Dermis blood vessel endothelial cell (primary cell): Measurements from ENCODE around the gene CCR5. TPM values are rescaled to one million over a fixed set of nuclear protein-coding genes. Genes with fewer than 3 reads are reported as not detected.
"Not testable (repeated sequence)": the region's sequence is repeated elsewhere in the genome, so short reads cannot be mapped to it uniquely, and the experiment has no call there.

ENCODE experiments used
- DNase-seq: peaks from one replicate; pipeline ENCODE4 v3.0.0; 2010
- total RNA-seq: library from RNA; depleted of rRNA; stranded (reverse); fragments of >200 nt; gene quantifications from 2 replicates; pipeline ENCODE4 v1.2.3, GENCODE V29; 2014

The CCR5 gene
- total RNA-seq, 1 donor from 2014 or later = not detected

DNA sequence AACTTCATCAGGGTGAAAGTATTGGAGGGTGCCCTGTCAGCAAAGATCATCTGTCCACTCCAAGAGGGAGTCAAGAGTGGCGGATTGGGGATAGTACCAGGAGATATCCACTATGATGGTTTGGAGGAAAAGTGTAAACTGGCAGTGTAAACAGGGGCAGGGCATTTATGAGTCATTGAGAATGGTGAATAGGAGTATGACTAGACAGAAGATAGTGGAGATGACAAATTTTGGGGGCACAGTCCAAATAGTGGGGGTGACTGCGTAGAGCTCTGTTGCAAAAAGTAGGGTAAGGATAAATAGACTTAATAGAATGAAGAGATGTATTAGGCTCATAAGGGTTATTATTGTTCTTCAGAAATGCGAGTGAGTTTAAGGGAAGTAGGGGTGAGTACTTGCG lies 18.1 kb downstream of the CCR5 start:
- DNase-seq = not testable (repeated sequence)

DNA sequence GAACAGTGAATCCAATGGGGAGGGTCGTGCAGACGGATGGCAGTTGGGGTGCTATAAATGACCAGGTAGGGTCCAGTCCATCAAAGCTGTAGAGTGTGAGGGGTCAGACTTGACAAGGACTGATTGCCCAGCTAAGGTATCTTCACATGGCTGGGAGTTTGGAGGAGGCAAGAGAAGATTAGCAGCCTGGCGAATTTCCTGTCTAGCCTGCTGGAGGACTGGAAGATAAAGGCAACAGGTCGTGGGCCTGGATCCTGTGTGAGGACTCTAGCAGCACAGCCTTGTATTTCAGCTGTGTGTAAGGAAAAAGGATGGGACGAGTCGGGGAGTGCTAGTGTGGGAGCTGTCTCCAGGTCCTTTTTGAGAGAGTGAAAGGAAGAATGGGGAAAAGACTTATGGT lies 18.6 kb downstream of the CCR5 start:
- DNase-seq = no peak

DNA sequence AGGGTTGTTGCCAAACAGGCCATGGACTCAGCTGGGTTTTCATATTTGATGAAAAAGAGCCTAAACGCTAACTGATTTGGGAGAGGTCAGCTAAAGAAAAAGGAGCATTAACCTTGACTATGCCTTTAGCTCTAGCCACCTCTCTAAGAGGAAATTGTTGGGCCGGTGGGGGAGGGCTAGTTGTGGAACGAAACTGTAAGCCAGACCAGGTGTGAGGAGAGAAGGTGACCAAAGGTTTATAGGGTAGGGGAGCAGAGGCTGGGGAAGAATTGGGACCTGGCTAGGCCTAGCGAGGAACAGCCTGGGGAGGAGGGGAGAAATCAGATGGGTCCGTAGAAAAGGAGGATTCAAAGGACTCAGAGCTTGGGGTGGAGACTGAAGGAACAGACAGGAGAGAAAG lies 20.8 kb downstream of the CCR5 start:
- DNase-seq = not testable (repeated sequence)

DNA sequence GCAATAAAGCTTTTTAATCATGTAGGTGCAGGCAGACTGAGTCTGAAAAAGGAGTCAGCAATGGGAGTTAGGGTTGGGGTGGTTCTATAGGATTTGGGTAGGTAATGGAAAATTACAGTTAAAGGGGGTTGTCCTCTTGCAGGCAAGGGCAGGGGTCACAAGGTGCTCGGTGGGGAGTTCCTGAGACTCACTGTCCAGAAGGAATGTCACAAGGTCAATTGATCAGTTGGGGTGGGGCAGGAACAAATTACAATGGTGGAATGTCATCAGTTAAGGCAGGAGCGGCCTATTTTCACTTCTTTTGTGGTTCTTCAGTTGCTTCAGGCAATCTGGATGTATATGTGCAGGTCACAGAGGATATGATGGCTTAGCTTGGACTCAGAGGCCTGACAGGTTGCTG lies 22.3 kb downstream of the CCR5 start:
- DNase-seq = no peak

DNA sequence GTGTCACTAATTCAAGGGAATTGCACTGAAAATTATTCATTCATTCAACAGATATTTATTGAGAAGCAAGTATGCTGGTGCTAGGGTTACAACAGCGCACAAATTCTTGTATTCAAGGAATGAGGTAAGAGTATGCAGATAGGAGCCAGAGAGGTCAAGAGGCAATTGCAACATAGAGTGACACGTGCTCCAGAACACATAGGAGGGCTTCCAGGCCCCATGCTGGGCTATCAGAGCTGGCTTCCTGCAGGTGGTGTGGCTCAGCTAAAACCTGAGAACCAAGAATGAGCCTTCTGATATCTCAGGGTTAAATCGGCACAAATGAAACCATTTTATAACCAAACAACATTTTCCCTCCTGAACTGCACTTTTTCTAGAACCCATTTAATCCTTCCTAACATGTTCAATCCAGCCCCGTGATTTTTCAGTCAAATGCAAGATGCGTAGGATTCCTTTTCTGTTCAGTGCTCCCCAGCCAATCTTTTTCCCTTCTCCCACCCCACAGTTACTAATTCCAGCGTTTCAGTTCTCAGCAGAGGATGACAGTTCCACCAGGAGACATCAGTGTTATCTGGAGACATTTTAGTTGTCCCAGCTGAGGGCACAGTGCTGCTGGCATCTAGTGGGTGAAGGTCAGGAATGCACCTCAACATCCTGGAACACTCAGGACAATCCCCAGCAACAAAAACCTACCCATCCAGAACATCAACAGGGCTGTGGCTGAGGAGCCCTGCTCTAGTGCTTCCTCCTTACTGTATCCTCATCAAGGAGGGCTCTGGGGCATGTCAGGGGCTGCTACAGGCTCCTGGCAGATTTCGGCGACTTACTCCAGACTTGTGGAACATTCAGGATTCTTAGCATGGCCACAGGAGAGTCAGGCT lies 23.0 kb downstream of the CCR5 start:
- no peak for DNase-seq

DNA sequence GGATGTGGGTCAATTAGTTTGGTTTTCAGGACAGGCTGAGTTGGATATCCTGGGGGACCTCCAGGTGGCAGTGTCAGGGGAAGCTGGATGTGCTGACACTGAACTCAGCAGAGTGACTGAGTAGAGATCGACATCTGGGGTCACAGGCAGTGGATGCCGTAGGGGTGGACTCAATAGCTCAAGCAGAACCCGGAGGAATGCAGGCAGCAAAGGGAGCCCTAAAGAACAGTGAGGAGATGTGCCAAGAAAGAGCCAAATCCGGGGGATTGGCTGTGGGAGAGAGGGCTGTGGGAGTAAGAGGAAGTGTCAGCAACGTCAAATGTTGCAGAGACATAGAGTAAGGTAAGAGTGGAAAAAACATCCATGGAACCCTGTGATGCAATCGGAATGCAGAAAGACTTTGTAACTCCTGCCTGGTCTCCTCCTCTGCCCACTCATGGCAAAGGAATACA lies 24.5 kb downstream of the CCR5 start:
- DNase-seq = no peak

DNA sequence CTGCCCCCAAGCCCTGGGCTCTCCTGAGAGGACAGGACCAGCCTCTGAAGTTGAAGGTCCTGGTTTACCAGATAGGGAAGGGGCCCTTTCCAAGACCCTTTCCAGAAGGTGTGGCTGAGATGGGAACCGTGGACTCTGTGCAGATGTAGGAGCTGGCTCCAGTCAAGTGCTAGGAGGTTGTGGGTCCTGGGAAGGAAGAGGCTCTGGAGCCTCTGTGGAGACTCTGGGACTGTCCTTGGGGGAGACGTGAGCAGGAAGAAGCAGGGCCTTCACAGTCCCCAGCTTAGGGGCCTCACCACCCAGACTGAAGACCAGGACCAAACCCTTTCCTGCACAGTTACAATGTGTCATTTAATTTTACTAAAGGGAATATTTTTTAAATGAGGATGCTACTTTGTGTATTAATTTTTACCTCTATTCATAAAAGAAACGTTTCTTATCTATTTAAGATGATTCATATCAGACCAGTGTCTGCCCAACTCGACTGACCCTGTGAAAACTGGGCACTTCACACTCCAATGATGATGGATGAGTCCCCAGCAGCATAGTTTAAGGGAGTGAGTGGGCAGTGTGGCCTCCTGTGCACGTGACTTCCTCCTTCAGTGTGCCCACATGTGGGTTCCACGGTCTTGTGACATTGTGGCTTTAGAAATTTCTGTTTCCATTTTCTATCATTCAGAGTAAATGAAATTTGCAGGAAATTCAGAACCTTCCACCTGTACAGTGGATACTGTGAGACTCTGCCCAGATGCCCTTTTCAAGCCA lies 25.2 kb downstream of the CCR5 start:
- DNase-seq = no peak

DNA sequence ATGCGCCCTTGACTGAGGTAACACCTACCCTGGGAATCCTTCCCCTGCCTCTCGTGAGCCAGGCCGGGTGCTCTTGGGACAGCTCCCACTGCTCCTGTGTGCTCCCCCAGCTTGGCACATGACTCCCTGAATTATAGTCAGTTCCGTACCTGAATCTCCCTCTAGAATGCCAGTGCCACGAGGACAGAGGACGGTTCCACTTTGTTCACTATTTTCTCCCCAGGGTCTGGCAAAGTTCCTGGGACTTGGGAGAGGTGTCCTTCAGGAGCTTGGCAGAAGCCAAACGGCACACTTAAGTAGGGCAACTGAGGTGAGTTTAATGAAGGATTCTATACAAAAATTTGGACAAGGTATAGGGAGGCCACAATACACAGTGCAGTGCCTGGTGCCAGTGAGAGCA lies 26.4 kb downstream of the CCR5 start:
- DNase-seq = no peak

DNA sequence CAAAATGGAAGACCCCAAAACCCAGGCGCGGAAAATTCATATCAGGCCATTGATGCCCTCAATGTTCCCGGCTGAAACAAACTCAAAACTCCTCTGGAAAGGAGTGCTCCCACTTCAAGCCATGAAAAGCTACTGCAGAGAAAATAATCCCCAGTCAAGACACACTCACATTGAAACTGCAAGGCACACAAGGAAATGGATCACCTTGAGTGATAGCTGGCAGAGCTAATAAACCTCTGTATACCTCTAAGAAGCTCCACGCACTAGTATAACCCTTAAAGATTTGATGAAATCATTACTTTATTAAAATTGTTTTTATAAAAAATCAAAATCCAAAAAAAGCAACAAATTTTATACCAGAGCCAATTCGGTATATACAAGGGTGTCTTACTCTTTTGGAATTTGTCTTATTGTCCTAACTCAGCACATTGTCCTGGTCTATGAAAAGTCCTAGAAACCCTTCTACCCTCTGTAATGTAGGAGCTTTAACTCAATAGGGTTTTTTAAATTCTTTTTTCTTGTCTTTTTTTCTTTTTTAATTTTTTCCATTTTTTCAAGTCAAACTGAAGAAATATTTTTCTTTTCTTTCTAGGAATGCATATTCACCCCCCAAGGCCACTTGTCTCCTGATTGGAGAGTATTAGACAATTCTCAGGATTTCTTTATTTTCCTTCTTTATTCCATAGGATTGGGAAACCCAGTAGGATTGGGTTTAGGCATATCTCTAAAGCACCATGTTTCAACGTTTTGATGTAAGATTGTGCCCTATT lies 27.6 kb downstream of the CCR5 start:
- DNase-seq = no peak

DNA sequence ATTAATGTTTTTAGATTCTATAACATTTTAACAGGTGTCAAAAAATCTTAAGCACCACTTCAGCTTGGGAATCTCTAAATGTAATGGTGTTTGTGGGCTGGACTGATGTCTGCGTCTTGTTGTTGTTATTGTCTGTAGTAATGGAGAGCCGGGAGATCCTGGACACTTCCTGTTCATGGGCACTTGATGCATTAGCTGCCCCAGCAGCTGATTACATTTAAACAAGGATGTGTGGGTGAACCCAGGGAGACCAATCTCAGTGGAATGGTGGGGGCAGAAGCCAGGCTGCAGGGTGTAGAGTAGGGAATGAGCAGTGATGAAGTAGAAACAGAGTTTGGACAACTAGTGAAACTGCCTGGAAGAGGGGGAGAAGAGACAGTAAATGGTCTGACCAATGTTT lies 28.4 kb downstream of the CCR5 start:
- no peak for DNase-seq

DNA sequence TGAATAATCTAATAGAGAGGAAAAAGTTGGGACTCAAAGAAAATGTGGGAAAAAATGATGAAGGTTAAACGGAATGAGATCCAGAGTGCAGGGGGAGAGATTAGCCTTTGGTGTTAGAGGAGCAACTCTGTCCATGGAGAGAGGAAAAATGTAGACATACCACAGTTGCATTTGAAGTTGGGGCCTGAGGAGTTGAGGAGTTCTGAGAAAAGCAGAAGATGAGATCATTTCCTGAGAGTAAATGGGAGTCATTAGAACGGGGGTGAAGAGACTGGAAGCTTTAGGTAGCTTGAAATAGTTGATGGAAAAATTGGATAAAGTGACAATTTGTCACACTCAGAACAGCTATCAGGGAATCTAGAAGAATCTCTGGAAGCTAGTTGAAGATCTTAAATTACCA lies 28.8 kb downstream of the CCR5 start:
- peak; percentile 34 for DNase-seq

DNA sequence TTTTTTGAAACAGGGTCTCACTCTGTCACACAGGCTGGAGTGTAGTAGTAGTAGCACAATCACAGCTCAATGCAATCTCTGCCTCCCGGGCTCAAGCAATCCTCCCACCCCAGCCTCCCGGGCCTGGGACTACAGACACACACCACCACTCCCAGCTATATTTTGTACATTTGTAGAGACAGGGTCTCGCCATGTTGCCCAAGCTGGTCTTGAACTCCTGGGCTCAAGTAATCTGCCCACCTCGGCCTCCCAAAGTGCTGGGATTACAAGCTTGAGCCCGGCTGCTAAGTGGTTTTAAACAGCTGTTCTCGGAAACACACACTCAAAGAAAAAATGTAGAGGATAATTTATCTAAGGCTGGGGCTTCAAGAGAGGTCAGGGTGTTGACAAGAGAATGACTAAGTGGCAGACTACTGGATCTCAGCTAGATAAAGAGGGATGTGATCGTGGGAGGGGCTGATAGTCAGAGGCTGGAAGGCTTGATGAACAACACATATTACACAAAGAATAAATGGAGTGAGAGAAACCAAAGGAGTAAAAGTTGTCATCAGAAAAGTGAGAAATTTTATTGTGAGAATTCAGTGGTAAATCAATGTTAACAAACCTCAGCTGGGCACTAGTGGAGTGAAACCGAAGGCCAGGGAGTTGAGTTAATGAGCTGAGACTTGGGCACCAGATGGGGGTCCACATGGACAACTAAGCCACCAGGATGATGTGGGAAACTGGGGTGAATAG lies 29.4 kb downstream of the CCR5 start:
- no peak for DNase-seq

DNA sequence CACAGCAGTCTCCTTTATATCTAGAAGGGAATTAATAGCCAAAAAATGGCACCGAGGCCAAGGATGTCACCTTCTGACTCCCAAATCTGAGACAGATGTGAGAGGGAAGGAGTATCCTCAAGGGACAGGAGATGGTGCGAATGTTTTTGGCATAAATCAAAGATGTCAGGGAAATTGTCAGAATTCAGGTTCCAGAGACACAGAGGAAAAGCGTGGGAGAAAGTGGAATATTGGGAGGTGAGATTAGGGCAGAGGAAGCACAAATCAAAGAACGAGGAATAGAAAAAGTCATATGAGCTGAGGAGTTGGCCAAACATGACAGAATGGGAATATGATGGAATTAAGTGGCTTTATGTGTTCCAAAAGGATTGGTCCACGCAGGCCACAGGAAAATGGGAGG lies 30.1 kb downstream of the CCR5 start:
- no peak for DNase-seq

DNA sequence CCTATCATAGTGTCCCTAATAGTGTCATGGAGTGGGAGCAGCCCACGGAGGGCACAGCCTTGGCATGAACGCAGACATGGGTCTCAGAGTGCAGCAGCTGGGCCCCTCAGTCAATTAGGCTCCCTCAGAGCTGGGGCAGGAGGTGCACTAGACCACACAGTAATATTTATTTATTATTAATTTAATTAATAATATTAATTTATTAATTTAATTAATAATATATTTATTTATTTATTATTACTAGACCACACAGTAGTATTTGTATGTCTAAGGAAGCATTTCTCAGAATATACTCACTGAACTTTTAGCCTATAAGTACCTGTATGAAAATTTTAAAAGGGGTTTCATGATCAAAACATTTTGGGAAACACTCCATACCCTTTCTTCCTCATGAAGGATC lies 30.8 kb downstream of the CCR5 start:
- no peak for DNase-seq

DNA sequence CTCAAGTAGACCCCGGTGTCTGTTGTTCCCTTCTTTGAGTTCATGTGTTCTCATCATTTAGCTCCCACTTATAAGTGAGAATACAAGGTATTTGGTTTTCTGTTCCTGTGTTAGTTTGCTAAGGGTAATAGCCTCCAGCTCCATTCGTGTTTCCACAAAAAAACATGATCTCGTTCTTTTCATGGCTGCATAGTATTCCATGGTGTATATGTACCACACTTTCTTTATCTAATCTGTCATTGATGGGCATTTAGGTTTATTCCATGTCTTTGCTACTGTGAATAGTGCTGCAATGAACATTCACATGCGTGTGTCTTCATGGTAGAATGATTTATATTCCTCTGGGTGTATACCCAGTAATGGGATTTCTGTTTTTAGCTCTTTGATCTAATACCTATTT lies 32.2 kb downstream of the CCR5 start:
- not testable (repeated sequence) for DNase-seq

DNA sequence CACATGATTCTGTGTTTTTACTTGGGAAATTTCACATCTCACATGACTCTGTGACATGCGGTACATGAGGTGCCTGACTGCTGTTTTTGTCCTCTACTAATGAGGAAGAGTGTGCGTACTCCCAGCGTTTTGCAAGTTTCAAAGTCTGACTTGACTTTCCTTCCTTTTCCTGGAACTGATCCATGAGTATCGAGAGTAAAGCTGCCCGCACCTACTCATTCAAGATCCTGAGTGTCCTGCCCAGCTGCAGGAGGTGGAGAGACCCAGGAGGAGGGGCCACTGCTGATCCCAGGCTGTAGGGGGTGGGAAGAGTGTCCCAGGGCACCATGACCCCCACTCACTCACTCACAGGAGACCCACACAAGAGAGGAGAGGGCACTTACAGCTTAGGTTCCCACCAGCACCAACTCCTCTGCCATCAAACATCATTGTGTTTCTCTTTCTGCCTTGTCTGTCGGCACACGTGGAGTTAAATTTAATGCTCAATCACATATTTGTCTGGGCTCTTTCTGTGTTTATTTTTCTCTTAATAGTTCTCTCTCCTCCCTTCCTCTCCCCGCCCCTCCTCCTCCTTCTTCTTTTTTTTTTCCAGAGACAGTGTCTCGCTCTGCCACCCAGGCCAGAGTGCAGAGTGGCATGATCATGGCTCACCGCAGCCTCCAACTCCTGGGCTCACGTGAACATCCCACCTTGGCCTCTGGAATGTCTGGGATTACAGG lies 34.7 kb downstream of the CCR5 start:
- DNase-seq = peak; percentile 68

DNA sequence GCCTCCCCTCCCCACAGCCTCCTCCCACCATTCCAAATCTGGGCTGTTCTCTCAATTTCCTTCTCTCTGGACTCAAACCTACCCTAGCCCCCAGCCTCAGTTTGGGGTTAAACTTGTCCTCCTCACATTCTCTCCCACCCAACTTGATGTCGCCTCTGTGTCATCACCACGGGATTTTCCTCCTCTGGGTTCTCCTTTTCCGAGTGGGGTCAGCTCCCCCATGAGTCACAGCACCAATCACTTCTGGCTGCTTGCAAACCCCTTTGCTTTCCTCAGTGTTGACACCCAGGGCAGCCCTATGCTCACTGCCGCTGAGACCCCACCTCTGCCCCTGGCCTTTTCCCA lies 35.7 kb downstream of the CCR5 start:
- peak; percentile 51 for DNase-seq

DNA sequence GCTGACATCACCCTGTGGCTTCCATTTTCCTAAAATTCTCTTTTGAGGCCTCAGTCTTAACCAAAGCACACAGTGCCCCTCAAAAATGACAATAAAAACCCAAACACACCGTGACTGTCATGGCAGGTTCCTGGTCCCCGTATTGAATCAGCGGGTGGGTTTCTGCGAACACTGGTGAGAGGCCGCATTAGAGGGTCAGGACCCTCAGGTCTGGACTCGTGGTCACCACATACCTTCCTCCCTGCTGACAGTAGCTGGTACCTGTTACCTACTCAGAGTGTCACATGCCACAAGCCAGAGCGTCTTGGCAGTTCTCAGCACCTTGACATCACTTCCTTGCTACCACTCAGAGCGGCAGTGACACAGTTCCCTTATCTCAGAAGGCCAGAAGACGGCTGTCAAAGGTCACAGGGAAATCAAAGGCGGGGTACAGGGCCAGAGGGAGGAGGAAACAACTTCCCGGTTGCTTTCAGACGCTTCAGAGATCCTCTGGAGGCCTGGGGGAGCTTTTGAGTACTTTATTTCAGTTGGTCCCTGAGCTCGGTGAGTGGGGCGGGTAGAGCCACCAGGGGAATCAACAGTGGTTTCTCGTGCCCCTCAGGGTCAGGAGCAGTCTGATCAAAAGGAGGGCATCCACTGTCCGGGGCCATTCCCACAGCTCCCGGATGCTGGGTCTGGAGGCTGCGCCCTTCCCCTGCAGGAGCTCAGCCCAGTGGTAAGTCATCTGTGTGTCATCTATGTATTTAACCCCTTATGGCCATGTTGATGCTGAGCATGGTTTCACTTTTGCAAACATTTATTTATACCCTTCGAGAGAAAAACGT lies 36.3 kb downstream of the CCR5 start, which contains the start of the genes CCR5AS and CCRL2:
TSS of gene CCR5AS (minus strand) at position 279 of the 824 bp plus-strand sequence.
TSS of gene CCRL2 (plus strand) at position 472 of the 824 bp plus-strand sequence. CDS start 821 bp downstream, outside the sequence.
- DNase-seq = peak; percentile 94

DNA sequence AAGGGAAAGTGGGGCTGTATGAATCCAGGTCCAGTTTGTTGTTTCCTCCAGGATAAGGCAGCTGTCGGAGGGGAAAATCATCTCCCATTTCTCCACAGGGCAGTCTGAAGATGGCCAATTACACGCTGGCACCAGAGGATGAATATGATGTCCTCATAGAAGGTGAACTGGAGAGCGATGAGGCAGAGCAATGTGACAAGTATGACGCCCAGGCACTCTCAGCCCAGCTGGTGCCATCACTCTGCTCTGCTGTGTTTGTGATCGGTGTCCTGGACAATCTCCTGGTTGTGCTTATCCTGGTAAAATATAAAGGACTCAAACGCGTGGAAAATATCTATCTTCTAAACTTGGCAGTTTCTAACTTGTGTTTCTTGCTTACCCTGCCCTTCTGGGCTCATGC lies 37.2 kb downstream of the CCR5 start:
- DNase-seq = peak; percentile 47

DNA sequence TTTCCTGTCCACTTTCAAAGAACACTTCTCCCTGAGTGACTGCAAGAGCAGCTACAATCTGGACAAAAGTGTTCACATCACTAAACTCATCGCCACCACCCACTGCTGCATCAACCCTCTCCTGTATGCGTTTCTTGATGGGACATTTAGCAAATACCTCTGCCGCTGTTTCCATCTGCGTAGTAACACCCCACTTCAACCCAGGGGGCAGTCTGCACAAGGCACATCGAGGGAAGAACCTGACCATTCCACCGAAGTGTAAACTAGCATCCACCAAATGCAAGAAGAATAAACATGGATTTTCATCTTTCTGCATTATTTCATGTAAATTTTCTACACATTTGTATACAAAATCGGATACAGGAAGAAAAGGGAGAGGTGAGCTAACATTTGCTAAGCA lies 38.1 kb downstream of the CCR5 start:
- DNase-seq = no peak
